DOHH2 (cell line): Measurements from ENCODE around the gene IL33.

Experiments
- CTCF ChIP-seq: fragments of 200-600 bp; sonication (generic); IDR thresholded peaks from one replicate; pipeline ENCODE4 v1.5.1; 2014; ENCODE audit warnings: antibody characterized with exemption, mild to moderate bottlenecking, low read depth, low read length; ENCODE audit not compliant: poor library complexity, severe bottlenecking
- EZH2phosphoT487 ChIP-seq: fragments of 200-600 bp; sonication (generic); IDR thresholded peaks from 2 replicates; pipeline ENCODE4 v1.6.1; 2017; ENCODE audit warnings: borderline replicate concordance, mild to moderate bottlenecking, antibody characterized with exemption, low read length, moderate library complexity, mixed read lengths

GRCh38 chr9:6302417-6302816 is 86.8 kb downstream of the IL33 start:
- no peak for TF ChIP-seq CTCF
- no peak for TF ChIP-seq EZH2phosphoT487
